GM13977 (cell line): ENCODE measurements around the gene PAX8.

Source experiments
- DNase-seq: peaks from one replicate; pipeline ENCODE4 v3.0.0; 2012; ENCODE audit warnings: low spot score
- in situ Hi-C: fragments of 300-500 bp; cut with MboI; formaldehyde crosslinking; loops from one replicate; pipeline ENCODE4 v1.12.0; 2022; ENCODE audit warnings: low sequenced_read_pairs, low pct_unique_long_range_greater_than_20kb, mixed read lengths, inconsistent platforms; ENCODE audit not compliant: unreplicated experiment
- TF ChIP-seq, protein P1 (sequence below): IDR thresholded peaks from 2 replicates; pipeline ENCODE4 v1.5.1; 2012; ENCODE audit warnings: mild to moderate bottlenecking, control low read depth; ENCODE audit not compliant: insufficient read depth; ENCODE audit errors: extremely low read depth, missing control alignments

PAX8 gene

DNA sequence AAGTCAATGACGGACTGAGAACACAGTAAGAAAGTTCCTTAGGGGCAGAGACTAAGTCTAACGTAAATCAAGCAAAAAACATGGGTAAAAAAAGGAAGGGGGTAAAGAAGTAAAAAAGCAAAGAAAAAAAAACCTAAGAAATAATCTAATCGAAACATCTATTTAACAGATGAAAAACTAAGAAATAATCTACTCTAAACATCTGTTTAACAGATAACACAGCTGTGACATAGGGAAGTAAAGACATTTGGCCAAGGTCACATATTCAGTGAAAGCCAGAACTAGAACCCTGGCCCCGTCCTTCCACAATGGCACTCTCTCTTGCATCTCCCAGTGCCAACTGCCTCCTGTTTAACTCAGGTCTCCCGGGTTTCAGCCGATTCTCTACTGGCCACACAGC is 56.9 kb downstream of the PAX8 start:
- no peak for DNase-seq
- in situ Hi-C loops = no loop called here
- TF ChIP-seq, protein P1, sequence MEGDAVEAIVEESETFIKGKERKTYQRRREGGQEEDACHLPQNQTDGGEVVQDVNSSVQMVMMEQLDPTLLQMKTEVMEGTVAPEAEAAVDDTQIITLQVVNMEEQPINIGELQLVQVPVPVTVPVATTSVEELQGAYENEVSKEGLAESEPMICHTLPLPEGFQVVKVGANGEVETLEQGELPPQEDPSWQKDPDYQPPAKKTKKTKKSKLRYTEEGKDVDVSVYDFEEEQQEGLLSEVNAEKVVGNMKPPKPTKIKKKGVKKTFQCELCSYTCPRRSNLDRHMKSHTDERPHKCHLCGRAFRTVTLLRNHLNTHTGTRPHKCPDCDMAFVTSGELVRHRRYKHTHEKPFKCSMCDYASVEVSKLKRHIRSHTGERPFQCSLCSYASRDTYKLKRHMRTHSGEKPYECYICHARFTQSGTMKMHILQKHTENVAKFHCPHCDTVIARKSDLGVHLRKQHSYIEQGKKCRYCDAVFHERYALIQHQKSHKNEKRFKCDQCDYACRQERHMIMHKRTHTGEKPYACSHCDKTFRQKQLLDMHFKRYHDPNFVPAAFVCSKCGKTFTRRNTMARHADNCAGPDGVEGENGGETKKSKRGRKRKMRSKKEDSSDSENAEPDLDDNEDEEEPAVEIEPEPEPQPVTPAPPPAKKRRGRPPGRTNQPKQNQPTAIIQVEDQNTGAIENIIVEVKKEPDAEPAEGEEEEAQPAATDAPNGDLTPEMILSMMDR = no peak

DNA sequence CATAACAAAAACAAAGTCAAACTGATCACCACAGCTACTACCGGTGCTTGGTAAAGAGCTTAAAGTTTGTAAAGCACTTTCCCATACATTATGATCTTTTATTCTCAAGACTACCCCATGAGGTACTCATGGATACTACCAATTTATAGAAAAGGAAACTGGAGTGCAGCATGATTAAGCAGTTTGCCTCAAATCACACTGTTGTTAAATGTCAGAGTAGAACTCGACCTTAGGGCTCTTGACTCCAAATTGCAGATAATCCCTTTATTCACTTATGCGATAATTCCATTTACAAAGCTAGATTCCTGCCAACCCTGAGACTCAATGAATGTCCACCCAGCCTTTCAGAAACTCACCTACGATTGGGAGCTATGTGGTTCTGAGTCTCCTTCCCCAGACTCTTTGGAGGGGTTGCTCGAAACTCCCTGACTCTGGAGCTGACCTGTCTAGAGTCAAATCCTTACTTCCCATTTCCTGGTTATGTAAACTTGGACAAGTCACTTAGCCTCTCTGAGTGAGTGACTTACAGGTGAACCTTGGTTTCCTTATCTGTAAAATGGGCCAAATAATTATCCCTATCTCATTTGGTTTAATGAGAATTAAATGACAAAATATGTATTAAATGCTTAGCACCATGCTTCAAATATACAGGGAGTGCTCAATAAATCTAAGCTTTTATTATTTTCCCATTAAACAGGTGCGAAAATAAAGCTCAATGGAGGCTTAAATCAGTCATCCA is 57.6 kb downstream of the PAX8 start:
- TF ChIP-seq, protein P1 = no peak
- in situ Hi-C loops = no loop called here
- DNase-seq = no peak

DNA sequence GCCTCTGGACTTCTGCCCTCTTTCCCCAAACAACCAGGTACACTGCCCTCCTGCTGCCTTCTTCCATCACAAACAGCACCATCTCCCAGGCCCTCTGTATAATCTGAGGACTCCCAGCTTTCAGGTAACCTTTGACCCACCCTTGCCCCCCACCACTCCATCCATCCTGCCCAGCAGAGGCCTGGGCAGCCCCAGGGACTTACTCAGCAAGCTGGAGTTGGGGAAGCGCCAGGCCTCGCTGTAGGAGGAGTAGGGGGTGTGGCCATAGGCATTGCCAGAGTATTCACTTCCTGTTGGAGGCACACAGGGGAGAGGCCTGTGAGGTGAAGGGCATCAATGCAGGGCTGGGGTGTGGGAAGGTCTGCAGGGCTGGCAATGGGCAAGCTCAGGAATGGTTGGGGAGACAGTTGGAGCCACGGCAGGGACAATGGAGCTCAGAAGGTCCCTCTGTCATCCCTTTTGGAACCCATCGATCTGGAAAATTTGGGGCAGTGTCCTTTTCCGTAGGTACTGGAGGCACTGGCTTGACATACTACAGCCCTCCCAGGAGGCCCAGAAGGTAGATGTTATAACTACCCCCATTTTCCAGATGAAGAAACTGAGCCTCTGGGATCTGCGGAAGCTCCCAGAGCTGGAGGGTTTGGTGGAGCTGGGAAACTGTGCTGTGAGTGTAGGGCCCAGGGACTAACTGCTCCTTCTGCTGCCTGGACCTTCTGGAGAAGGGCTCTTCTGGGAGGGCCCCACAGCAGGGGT is 58.7 kb downstream of the PAX8 start:
- TF ChIP-seq, protein P1 = no peak
- no peak for DNase-seq
- in situ Hi-C loops = no loop called here

DNA sequence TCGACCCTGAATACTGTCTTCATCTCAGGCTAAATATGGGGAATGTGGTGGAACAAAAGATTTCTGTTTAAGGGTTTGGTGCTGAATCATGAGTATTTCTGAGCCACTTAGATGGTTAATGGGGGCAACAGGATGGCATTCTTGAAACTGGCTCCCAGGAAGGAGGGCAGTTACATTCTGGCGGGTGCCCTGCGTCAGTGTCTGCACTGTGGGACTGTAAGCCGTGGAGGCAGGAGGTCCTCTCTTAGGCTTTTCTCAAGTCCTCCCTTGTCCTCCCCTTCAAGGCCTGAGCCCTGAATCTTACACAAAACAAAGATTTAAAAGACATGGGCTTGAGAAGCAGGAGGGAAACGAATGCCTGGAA is 59.2 kb downstream of the PAX8 start:
- no peak for DNase-seq
- in situ Hi-C loops = no loop called here
- TF ChIP-seq, protein P1 = no peak

DNA sequence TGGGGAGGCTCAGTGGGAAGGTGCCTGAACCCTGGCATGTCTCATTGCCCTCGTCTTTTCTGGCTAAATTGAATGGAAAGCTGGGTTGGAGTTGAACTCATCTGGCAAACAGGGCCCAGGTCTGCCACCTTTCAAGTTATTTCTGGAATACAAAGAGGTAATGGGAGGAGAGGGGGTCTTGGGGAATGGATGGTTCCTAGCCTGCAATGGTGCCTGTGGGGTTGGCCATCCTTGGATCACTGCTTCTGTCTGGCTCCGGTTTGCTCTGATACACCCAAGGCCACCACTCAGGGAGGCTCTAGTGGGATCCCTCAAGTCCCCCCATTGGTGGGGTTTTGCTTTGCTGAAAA is 59.7 kb downstream of the PAX8 start:
- in situ Hi-C loops = no loop called here
- TF ChIP-seq, protein P1 = no peak
- DNase-seq = no peak

DNA sequence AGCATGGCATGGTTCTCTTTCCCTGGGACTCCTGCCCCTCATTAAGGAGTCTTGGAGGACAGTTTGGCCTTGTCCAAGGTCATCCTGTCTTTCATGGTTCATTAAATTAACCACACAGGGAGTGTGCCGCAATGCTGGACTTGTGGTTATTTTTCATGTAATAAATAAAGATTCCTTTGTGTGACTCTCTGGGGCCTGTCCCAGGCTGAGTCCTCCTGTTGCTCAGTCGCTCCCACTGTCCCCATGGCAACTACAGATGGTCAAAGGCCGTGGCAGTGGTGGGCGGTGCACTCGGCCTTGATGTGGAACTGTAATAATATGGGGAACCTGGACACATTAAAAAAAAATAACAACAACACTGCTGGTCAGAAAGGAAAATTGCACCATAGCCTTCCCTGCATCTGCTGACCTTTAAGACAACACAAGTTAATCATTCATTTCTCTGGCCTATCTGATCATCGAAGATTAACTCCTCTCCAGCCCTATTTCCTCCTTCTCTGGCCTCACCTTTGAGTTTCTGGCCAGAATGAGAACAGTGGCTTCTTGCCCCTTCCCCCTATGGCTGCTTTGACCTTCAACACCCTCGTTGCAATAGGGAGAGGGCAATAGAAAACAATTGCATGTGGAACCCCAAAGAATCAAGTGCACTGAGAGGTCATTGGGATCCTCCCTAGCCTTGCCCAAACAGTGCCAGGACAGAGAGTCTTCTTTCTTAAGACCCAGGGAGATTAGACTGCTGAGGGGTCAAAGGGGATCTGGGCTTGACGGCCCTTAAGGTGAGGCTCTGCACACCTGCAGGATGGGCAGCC is 60.2 kb downstream of the PAX8 start:
- TF ChIP-seq, protein P1 = no peak
- DNase-seq = no peak
- in situ Hi-C loops = no loop called here
